GM19238 (cell line): ENCODE results near the gene TEKTIP1.
"Not testable (repeated sequence)": the region's sequence is repeated elsewhere in the genome, so short reads cannot be mapped to it uniquely, and the experiment has no call there.

Source experiments
- DNase-seq: peaks from one replicate; pipeline ENCODE4 v3.0.0; 2011; ENCODE audit warnings: low spot score; ENCODE audit not compliant: insufficient read length

The TEKTIP1 gene

DNA sequence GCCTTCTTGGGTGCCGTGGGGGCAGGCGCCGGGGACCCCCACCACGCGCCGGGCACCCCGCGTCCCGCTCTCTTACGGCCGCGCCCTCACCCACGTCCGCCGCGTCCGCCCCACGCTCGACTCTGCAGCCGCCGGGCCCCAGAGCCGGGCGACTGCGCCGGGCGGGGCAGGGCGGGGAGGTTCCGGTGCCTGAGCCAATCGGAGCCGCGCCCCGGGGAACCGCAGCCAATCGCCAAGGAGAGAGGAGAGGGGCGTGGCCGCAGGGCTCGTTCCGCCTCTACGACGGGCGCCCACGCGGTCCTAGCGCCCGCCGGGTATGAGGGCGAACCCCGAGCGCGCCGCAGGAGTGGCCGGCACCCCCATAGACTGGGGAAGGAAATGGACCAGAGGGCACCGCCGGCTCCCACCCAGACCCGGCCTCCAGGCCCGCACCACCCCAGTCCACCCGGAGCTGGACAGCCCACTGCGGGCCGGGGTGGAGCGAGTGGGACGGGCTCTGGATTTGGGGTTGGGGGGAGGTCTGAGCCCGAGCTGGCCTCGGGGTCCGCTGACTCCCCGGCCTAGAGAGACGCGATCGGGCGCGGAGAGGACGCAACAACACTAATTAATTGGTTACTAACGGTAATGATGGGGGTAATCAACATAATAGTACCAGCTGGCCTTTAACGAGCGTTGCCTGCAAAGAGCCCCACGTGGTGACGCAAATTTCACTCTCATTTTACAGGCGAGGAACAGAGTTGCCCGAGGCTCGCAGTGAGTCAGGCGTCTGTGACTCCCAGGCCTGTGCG lies 18.7 kb downstream of the TEKTIP1 start, which contains the start of gene MFSD12:
MFSD12 (minus strand) TSS at position 126 of the 788 bp plus-strand sequence. CDS start 183 bp downstream, outside the sequence.
- DNase-seq: peak; percentile 100

DNA sequence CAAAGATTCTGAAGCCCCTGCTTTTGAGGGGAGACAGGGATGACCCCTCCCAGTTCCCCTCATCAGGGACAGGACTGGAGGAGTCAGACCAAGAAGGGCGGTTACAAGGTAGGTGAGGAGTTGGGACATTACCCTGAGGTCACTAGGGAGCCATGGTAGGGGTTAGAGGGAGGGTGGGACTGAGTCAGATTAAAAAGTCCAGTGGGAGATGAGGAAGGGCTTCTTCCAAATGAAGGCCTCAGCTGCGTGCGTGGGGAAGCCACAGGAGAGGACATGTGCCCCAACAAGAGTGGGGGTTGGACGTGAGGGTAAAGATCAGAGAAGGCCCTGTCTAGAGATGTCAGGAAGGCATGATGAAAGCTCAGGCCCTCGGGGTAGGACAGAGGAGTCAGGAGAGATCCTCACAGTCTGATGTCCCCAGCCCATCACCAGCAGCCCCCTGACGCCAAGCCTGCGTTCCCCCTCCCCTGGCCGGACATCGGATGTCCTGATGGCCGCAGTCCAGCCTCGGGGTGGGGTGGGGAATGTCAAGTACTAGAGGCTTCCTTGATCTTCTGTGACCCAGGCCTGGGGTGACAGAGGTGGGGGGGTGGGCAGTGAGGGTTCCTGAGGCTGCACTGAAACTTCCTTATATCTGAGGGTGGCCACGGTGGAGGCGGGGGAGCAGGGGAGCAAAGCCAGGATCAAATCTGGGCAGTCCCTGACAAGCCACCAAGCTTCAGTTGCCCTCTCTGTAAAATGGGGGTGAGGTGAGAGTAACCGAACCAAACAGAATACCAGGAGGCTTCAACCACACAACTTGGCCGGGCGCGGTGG lies 24.9 kb downstream of the TEKTIP1 start:
- no peak for DNase-seq

DNA sequence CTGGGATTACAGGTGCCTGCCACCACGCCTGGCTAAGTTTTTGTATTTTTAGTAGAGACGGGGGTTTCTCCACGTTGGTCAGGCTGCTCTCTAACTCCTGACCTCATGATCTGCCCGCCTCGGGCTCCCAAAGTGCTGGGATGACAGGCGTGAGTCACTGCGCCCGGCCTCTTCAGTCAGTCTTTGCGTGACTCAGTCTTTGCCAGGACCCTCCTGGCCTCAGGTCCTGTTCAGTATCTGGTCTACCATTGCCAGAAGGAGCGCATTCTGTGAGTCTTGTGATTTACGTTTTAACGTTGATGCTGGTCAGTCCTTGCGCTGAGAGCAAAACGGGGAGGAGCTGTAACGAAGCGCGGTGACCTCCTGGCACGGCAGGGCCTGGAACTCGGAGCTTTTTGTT lies 26.2 kb downstream of the TEKTIP1 start:
- DNase-seq: no peak

DNA sequence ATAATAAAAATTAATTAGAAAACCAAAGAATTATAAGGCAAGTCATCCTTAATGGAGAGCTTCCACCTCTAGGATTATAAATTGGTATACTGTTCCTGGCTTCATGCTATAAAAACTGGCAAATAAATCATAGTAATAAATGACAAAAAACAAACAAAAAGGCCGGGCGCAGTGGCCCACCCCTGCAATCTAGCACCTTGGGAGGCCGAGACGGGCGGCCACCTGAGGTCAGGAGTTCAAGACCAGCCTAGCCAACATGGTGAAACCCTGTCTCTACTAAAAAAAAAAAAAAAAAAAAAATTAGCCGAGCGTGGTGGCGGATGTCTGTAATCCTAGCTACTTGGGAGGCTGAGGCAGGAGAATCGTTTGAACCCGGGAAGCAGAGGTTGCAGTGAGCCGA lies 31.1 kb downstream of the TEKTIP1 start:
- not testable (repeated sequence) for DNase-seq

DNA sequence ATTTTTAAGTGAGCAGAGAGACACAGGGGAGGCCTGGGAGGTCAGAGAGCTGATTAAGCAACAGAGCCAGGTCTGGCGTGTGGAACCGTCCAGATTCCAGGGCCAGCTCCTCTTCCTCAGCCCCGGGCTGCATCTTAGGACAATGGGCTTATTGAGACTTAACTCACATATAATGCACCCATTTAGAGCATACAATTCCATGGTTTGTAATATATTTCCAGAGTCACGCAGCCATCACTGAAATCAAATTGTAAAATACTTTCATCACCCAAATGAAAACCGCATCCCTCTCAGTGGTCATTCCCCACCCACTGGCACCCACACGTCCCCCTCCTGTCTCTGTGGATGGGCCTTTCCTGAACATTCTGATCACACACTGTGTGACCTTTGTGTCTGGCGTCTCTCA lies 31.6 kb downstream of the TEKTIP1 start:
- DNase-seq: no peak

DNA sequence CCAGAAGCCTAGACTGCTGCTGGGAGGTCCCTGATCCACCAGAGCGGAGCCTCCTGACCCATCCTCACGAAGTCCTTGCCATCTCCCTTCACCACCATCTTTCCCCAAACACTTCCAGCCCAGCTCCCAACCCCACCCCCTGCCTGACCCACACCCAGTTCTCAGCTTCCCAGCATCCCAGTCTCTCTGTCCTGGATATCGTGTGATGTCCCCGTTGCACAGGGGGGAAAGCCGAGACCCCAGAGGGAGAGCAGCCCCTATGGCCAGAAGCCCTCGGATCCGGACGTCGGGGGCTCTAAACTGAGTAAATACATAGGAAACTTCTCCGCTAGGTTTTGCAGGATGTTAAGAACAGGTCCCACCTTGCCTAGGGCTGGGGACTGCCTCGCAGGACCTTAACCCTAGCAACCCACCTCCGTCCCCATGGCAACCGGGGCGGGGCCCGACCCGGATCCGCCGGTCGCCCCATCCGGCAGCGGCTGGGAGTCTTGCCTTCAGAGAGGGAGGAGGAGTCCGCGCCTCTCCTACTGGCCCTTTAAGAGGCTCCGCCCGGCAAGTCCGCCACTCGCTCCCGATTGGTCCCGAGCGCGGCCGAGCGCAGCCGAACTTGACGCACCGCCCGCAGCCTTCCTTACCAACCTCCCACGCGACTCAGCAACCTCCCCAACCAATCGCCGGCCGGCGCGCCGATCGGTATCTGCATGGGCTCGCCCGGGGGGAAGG lies 33.3 kb downstream of the TEKTIP1 start:
- DNase-seq: peak; percentile 97

DNA sequence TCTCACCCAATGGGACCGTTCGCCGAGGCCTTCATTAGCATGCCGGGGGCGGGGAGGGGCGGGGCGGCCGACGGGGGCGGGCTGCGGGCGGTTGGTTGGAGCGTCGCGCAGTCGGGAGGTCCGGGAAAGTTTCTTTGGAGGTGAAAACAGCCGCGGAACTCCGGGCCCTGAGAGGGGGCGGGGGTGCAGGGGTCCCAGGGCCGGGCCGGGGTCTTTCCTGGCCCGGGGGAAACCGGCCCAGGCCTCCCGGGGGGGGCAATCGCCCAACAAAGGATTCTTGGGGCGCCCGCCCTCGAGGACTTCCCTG lies 33.8 kb downstream of the TEKTIP1 start, which contains the start of gene HMG20B:
HMG20B (plus strand) TSS at position 90 of the 307 bp plus-strand sequence. CDS start 366 bp downstream, outside the sequence.
- DNase-seq: no peak

DNA sequence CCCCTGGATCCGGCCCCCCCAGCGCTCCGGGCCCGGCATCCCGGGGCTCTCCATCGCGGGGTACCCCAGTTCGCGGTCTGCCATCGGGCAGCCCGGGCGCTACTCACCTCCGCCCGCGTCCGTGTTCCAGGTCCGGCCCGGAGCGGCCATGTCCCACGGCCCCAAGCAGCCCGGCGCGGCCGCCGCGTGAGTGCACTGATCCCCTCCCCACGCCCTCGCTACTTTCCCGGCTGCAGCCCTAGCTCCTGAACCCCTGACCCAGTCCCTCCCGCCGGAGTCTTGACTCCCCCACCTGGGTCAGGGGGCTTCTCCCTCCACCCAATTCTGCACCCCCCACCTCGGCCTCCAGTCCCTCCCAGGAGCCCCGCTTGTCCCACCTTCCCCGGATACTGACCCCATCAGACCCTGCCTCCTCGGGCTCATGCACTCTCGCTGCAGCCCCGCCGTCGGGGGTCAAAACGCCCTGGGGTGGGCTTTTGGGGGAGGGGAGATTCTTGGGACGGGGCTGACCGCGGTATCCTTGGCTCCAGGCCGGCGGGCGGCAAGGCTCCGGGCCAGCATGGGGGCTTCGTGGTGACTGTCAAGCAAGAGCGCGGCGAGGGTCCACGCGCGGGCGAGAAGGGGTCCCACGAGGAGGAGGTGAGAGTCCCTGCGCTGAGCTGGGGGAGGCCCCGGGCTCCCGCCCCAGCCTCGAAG lies 34.3 kb downstream of the TEKTIP1 start:
- no peak for DNase-seq

DNA sequence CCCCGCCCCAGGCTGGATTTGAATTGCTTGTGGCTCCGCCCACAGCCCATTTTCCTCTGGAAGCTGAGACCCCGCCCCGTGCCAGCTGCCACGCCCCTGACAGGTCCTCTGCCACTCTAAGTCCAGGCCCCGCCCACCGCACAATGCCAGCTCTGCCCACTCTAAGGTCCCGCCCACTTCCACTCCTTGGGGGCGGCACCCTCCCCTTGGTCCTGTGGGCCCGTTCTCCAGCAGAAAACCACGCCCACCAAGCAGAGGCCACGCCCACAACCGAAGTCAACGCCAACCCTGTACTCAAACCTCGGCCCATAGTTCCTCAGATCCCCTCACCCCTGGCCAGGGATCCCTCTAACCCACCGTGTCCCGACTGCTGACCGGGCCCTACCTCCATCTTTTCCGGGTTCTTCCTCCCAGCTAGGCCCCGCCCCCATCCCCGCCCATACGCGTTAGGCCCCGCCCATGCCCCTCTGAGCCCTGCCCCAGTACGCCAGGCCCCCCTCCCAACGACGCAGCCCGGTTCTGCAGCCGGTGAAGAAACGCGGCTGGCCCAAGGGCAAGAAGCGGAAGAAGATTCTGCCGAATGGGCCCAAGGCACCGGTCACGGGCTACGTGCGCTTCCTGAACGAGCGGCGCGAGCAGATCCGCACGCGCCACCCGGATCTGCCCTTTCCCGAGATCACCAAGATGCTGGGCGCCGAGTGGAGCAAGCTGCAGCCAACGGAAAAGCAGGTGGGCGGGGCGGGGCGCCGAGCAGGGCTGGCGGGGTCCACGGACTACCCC lies 35.1 kb downstream of the TEKTIP1 start:
- peak; percentile 78 for DNase-seq

DNA sequence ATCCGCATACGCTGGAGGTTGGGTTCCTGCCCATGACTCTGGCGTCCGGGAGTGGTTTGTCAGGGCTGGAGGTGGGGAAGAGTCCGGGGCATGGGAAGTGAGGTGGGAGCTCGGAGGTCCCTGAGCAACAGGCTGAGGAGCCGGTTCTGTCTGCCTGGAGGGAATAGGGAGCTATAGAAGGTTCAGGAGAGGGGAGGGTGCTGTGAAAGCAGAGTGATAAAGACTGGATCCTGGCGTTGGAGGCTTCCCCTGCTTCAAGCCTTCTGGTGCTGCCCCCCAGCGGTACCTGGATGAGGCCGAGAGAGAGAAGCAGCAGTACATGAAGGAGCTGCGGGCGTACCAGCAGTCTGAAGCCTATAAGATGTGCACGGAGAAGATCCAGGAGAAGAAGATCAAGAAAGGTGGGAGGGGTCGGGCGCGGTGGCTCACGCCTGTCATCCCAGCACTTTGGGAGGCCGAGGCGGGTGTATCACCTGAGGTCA lies 36.3 kb downstream of the TEKTIP1 start:
- no peak for DNase-seq

DNA sequence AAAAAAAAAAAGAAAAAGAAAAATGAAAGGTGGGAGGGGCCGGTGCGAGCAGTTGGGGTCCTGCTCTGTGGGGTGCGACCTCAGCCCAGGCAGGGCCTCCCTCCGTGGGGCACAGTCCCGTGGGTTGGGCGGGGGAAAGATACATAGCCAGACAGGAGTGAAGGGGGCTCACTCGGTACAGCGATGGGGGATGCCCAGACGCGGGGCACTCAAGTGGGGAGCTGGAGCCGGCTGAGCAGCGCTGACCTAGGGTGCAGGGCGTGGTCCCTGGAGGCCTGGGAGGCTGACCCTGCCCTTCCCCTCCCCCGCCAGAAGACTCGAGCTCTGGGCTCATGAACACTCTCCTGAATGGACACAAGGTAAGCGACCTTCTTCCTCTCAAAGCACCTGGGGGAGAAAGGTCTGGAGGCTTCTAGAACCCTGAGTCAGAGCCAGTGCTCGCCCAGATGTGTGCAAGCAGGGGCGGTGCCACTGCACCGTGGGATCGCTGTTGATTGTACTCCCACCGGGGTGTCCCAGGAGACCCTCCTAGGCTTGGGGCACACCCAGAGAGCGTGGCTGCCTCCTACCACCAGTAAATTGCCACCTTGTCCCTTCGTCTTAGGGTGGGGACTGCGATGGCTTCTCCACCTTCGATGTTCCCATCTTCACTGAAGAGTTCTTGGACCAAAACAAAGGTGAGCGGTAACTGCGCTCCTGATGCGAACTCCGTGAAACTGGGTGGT lies 37.1 kb downstream of the TEKTIP1 start:
- no peak for DNase-seq

DNA sequence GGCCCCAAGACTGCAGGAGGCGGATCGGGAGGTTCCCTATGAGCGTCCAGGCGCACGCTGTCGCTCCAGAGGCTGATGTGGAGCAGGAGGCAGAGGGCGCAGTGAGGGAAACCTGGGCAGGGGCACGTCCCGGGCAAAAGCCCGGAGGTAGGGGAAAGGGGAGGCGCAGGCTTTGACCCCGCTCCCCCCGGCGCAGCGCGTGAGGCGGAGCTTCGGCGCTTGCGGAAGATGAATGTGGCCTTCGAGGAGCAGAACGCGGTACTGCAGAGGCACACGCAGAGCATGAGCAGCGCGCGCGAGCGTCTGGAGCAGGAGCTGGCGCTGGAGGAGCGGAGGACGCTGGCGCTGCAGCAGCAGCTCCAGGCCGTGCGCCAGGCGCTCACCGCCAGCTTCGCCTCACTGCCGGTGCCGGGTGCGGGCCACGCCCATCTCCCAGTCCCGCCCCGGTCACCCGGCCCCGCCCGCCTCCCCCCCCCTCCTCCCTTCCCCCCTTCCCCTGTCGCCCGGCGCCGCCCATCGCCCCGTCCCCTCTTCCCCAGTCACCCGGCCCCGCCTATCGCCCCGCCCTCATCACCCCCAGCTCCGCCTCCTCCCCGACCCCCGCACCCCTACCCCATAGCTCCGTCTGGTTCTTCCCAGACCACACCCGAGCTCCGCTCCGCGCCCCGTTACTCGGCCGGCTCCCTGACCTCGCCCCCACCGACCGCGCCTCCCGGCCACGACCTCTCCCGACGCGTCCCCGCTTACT lies 37.9 kb downstream of the TEKTIP1 start:
- no peak for DNase-seq

DNA sequence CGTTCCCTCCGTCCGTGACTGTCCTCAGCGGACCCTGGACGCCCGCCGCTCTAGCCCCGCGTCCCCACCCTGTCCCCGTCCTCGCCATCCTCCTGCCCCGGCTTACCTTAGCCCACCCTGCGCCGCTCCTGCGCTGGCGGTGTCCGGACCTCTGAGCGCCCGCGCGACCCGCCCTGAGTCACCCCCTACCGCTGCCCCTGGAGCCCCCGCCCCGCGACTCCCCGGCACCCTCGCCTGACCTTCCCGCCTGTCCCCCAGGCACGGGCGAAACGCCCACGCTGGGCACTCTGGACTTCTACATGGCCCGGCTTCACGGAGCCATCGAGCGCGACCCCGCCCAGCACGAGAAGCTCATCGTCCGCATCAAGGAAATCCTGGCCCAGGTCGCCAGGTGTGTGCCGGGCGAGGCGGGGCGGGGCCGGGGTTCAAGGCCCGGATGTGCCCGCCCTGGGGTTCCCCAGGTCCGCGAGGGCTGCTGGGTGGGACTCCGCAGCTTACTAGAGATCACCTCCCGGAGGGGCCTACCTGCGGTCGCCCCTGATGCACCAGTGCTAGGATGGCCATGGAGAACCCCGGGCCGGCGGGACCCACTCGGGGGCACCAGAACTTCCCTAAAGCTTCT lies 38.9 kb downstream of the TEKTIP1 start:
- DNase-seq: no peak

DNA sequence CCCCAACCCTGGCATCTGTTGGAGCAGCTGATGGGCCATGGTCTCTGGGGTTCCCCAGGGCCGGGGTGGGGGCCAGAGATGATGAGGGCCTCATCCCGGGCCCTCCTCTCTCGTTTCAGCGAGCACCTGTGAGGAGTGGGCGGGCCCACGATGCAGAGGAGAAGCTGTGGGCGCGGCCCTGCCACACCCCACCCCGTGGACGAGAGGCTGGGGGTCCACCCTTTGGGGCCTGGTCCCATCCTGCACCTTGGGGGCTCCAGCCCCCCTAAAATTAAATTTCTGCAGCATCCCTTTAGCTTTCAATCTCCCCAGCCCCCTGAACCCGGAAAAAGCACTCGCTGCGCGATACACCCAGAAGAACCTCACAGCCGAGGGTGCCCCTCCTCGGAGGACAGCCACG lies 39.4 kb downstream of the TEKTIP1 start:
- DNase-seq: no peak

DNA sequence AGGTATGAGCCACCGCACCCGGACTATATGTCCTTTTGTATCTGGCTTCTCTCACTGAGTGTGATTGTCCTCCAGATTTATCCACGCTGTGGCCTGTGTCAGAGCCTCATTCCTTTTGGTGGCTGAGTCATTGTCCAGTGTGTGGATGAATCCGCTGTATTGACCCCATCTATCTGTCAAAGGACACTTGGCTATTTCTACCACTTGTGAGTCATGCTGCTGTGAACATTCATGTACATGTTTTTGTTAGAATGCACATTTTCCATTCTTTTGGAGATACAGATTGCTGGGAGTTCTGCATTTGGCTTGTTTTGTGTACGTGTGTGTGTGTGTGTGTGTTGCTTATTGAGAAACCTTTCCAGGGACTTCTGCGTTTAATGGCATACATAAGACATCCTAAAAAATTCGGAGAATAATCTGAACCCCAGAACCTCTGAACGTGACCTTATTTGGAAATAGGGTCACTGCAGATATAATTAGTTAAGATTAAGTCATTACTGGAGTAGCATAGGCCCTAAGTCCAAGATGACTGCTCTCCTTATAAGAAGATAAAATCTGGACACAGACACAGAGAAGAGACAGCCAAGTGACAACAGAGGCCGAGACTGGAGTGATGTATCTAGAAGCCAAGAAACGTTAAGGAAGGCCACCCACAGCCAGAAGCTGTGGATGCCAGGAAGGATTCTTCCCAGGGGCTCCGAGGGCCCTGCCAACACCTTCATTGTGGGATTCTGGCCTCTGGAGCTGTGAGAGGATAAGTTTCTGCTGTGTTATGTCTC lies 41.4 kb downstream of the TEKTIP1 start:
- no peak for DNase-seq

DNA sequence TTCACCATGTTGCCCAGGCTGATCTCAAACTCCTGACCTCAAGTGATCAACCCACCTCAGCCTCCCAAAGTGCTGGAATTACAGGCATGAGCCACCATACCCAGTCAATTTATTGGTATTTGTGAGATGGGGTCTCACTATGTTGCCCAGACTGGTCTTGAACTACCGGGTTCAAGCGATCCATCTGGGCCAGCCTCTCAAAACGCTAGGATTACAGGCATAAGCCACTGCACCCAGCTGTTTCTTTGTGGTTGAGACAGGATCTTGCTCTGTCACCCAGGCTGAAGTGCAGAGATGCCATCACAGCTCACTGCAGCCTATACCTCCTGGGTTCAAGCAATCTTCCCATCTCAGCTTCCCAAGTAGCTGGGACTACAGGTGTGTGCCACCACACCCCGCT lies 42.8 kb downstream of the TEKTIP1 start:
- DNase-seq: not testable (repeated sequence)

DNA sequence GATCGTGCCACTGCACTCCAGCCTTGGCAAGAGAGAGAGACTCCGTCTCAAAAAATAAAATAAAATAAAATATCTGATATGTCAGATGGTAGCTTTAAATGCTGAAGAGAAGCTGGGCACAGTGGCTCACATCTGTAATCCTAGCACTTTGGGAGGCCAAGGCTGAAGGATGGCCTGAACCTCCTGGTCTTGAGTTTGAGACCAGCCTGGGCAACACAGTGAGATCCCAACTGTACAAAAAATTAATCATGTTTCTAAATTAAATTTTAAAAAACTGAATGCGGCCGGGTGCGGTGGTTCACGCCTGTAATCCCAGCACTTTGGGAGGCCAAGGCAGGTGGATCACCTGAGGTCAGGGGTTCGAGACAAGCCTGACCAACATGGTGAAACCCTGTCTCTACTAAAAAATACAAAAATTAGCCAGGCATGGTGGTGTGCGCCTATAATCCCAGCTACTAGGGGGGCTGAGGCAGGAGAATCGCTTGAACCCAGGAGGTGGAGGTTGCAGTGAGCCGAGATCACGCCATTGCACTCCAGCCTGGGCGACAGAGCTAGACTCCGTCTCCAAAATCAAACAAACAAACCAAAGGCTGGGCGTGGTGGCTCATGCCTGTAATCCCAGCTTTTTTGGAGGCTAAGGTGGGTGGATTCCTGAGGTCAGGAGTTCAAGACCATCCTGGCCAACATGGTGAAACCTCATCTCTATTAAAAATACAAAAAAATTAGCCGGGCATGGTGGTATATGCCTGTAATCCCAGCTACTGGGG lies 45.2 kb downstream of the TEKTIP1 start:
- not testable (repeated sequence) for DNase-seq
